Stimulated activated CD8-positive, alpha-beta memory T cell treated with anti-CD3 and anti-CD28 coated beads, Interleukin-7, amount 100 ng/mL, for 4 hours (primary cell): ENCODE data around the gene USP36.
A peak's percentile ranks its signal among the peaks of the same experiment; 100 is the strongest.

Source experiments
- DNase-seq, 2 donors: peaks; one replicate each; pipeline ENCODE4 v3.0.0-alpha.2; 2020; ENCODE audit warnings: low read depth in 2 of 2

Gene USP36

GRCh38 chr17:78818152-78818846 is 22.3 kb downstream of the USP36 start:
- no peak for DNase-seq

- peak; percentile 43 to 61 for DNase-seq
These were observed 23.5 kb downstream of the USP36 start for GRCh38 chr17:78817123-78817522.

GRCh38 chr17:78815696-78816095 is 24.9 kb downstream of the USP36 start:
- DNase-seq = no peak

DNA sequence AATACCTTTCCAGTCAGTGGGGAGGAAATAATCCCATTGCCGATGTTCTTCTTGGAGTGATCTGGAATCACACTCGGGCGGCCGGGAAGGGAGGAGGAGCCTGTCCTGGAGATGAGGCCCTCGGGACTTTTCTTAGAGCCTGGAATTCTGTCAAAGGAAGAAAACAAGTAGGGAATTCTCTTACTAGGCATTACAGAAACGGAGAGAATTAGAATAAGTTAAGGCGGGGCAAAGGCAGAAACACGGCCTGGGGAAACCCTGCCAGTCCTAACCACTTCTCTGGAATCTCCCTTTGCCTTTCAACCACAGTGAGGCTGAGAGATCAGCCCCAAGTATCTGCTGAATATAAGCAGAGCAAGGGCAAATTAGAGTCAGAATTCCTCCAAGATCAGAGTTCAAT is 27.8 kb downstream of the USP36 start:
- no peak for DNase-seq

DNA sequence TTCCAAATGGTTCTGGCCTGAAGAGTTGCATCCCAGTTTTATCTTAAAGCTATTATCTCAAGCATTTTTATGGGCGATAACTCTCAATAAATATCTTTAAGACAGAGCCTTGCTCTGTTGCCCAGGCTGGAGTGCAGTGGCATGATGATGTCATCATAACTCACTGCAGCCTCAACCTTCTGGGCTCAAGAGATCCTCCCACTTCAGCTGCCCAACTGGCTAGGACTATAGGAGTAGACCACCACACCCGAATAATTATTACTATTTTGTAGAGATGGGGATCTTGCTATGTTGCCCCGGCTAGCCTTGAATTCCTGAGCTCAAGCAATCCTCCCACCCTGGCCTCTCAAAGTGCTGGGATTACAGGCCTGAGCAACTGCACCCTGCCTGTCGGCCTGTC is 32.5 kb downstream of the USP36 start:
- no peak for DNase-seq

- DNase-seq = peak in 1 of 2 donors; percentile 55
These were observed 34.2 kb downstream of the USP36 start for GRCh38 chr17:78806451-78806850.

DNA sequence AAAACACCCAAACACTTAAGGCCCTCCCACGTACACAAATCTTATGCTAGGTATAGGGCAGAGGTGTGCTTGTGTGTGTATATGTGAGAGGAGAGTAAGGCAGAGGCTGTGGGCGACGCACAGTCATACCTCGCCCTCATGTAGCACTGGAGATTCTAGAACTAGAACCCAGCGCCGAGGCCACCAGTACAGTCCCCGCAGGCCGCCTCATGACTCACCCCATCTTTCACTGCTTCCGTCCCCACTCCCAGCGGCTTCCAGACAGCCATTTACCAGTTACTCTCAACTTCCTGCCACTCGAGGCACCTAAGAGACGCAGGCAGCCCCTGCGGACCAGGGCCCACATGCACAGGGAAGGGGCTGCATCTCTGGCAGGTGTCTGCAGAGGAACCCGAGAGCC is 35.3 kb downstream of the USP36 start:
- peak; percentile 46 to 71 for DNase-seq

DNA sequence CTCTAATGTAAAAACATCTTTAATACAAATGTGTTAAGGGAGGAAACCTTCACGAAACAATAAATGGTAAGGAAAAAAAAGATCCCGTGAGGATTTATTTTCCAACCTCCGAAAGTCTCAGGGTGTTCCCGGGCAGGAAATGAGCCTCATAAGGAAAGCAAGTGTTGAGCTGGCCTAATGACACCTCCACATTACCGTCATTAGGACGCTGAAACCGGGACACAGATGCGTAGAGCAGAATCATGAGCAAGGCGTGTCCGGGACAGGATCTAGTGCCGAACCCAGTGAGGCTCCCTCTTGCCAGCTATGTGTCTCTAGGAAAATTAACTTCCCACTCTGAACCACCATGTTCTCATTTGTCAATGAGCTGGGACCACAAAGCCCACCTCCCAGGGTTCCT is 35.8 kb downstream of the USP36 start:
- DNase-seq = no peak

GRCh38 chr17:78803186-78803845 is 37.3 kb downstream of the USP36 start:
- no peak for DNase-seq

DNA sequence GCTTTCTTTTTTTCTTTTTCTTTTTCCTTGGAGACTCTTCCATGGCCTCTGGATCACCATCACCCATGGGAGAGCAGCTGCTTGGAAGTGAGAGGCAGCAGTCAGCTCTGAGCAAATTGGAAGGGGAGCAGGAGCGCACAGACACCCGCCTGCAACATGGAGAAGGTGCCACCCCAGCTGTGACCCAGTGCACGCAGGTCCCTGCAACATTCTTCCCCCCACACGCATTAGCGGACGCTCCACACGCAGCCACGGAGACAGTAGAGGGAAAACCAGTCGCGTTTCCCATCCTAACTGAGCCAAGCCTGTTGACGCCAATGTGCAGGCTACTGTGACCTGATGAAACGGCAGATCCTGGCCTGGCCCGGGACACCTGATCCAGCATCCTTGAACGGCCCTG is 38.2 kb downstream of the USP36 start:
- no peak for DNase-seq

DNA sequence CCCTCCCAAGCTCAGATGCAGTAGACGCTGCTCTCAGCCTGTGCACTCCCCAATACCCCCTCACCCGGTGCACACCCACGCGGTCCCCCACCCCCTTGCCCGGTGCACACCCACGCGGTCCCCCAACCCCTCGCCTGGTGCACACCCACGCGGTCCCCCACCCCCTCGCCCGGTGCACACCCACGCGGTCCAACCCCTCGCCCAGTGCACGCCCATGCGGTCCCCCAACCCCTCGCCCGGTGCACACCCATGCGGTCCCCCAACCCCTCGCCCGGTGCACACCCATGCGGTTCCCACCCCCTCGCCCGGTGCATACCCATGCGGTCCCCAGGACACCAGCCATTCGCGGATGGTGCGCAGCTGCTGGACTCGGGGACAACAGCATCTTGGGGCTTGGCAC is 38.6 kb downstream of the USP36 start:
- DNase-seq = no peak

DNA sequence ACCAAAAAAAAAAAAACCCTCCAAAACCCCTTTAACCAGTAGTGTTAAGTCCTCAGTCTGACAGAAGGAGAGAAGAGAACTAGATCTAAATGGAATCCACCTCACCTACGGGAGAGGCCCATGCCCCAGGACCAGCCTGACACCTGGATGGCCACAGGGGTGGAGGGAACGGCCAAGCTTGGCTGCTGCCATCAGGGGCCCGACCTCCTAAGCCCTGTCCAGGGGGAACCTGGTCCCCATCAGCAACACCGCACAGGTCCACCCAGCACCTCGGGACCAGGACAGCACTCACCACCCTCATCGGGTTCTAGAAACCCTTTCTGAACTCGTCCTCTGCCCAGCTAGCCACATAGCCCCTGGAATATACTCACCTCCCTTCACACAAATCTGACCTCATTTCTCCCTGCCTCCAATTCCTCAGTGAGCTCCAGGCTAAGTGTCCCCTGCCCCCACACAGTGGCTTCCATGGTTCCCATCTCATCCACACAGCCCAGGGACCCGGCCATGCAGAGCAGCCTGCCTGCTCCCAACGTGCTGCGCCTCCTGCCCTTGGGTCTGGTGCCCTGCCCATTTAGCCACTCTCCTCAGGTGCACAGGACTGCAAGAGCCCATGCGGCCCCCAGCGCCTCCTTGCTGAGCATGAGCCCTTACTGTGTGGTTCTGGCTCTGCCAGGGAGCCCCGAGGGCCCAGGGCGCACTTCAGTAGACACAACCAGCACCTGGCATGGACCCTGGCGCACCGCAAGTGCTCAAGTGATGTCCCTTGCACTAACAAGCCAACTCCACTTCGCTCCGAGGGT is 40.3 kb downstream of the USP36 start:
- no peak for DNase-seq

GRCh38 chr17:78798695-78799559 is 41.7 kb downstream of the USP36 start:
- DNase-seq = no peak

DNA sequence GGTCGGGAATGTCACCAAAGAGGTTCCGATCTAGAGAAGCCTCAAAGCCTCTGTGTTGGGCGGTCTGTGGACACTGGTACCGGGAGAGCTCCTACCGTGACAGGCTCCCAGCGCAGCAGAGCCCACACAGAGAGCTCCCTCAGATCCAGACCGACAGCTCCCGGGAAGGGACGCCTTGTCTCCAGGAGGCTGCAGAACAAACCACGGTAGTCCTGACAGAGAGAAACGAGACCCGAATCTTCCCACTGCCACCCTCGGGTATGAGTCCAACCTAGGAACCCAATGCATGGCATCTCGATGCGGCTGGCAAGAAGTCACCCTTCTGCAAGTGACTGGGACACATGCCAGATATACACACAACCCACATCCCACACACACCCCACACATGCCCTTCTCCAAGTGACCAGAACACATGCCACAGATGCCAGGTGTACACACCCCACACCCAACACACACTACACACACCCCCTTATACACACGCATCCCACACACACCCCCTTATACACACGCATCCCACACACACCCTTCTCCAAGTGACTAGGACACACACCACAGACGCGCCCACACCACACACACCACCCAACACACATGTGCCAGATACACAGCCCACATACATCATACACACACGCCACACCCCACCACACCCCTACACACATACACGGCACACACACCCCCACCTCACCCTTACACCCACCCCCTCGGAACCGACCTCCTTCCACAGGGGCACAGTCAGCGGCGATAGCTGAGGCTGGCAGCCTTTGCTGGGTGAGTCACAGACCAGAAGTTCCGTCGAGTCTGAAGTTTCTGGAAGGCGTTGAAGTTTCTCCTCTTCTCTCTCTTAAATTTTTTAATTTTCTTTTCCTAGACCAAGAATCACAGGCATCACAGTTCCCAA is 42.7 kb downstream of the USP36 start:
- no peak for DNase-seq

- no peak for DNase-seq
These were observed 43.4 kb downstream of the USP36 start for GRCh38 chr17:78797213-78797612.

DNA sequence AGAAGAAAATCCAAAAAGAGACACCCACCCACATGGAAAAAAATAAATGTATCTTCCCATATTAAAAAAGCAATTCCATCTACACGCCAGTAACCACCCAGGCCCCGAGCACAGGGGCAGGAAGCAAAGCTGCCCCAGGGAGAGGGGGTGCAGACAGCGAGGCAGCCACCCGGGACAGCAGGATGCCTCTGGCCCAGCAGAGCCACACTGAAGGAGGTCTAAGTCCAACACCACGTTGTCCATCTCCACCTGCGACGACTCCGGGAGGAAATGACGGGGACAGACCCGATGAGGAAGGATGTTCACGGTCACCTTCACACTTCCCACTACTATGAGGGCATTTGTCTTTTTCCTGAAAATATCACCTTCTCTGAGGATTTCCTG is 44.1 kb downstream of the USP36 start:
- no peak for DNase-seq

GRCh38 chr17:78795861-78796516 is 44.6 kb downstream of the USP36 start:
- no peak for DNase-seq

GRCh38 chr17:78794864-78795640 is 45.6 kb downstream of the USP36 start:
- DNase-seq = no peak

DNA sequence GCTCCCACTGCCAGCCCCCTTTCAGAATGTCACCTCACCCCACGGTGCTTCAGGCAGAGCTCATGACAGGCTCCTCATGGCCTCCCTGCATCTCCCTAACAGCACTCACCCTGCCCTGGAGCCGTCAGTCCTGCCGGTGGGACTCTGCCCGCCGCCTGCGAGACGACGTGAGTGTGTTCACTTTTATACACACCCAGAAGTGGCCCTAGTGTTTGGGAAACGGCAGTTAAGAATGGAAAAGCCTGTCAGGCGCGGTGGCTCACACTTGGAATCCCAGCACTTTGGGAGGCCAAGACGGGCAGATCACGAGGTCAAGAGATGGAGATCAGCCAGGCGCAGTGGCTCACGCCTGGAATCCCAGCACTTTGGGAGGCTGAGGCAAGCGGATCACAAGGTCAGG is 46.2 kb downstream of the USP36 start:
- no peak for DNase-seq

- DNase-seq = no peak
These were observed 46.6 kb downstream of the USP36 start for GRCh38 chr17:78793968-78794367.
